Measurements from ENCODE around the gene PLAC9. TPM values are rescaled to one million over a fixed set of nuclear protein-coding genes. Genes with fewer than 3 reads are reported as not detected.

The PLAC9 gene
- total and polyA plus RNA-seq, 8 donors = 0.63 to 14.6 (median 3.0) TPM

DNA sequence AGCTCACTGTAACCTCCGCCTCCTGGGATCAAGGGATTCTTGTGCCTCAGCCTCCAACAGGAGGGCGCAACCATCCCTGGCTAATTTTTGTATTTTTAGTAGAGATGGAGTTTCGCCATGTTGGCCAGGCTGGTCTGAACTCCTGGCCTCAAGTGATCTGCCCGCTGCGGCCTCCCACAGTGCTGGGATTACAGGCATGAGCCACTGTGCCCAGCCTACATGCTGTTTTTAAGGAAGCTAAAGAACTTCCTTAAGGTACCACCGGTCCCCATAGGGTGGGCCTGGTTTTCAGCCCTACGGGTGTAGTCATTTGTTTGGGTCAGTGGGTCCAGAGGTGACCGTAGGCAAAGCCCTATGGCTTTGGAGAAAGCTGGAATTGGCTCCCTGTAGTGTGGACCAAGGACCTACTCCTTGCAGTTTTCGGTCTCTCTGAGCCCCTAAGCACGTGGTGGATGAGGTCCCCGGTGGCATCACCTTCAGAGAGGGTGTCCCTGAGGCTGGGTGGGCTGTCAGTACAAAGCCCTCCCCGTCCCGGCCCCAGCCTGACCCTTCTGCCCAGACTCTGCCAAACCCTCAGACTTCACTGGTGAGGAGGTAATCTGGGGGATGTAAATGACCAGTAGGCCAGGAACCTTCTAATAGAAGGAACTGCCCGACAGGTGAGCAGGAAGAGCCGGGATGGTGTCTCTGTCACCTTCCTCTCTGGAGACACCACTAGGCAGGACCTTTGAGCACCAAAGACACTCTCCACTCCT lies 42.3 kb downstream of the PLAC9 start:
- no peaks in the 10 kb centered on the region for H3K9me3 ChIP-seq
- DNase-seq = no peak
- peaks cover 0 to 5% (median 0%) of the 10 kb centered on the region in 3 donors for H3K36me3 ChIP-seq
- TF ChIP-seq, protein P1, sequence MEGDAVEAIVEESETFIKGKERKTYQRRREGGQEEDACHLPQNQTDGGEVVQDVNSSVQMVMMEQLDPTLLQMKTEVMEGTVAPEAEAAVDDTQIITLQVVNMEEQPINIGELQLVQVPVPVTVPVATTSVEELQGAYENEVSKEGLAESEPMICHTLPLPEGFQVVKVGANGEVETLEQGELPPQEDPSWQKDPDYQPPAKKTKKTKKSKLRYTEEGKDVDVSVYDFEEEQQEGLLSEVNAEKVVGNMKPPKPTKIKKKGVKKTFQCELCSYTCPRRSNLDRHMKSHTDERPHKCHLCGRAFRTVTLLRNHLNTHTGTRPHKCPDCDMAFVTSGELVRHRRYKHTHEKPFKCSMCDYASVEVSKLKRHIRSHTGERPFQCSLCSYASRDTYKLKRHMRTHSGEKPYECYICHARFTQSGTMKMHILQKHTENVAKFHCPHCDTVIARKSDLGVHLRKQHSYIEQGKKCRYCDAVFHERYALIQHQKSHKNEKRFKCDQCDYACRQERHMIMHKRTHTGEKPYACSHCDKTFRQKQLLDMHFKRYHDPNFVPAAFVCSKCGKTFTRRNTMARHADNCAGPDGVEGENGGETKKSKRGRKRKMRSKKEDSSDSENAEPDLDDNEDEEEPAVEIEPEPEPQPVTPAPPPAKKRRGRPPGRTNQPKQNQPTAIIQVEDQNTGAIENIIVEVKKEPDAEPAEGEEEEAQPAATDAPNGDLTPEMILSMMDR (IDR thresholded peaks at IDR 0.05) = no peak
- no peak overlapping the region for H3K27ac ChIP-seq
- H3K4me1 ChIP-seq = no peaks in the 10 kb centered on the region
- no peak for FAIRE-seq
- ATAC-seq = no peak
- intact Hi-C loops (cut with DNase I) = no loop called here
- 89 to 95% methylated on average over 15 of the region's 15 CpGs for WGBS, 2 donors
- no peak overlapping the region for H3K4me3 ChIP-seq
- H3K27me3 ChIP-seq = no peaks in the 10 kb centered on the region

DNA sequence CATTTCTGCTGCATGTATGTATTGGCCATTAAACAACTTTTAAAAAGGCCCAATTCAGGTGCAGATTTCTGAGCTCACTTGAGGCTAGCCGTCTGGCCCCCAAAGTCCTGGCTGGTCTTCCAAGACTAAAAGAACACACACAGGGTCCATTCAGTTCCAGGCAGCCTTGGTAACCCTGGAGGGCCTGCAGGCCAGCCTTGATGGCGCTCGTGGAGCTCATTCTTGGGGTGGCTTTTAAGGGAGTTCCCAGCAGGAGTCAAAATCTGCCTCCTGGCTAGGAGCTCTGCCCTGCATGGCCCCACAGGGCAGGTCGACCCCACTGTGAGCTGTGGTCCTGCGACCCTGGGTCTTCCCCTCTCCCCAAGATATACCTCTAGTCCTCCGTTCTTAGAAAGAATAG lies 44.0 kb downstream of the PLAC9 start:
- FAIRE-seq = no peak
- peaks cover 0 to 5% (median 0%) of the 10 kb centered on the region in 3 donors for H3K36me3 ChIP-seq
- H3K27ac ChIP-seq = no peak overlapping the region
- TF ChIP-seq, protein P1 (IDR thresholded peaks at IDR 0.05) = no peak
- intact Hi-C loops (cut with DNase I) = no loop called here
- no peaks in the 10 kb centered on the region for H3K4me1 ChIP-seq
- H3K4me3 ChIP-seq = no peak overlapping the region
- WGBS, 2 donors = 83 to 90% methylated on average over 6 of the region's 6 CpGs
- H3K9me3 ChIP-seq = no peaks in the 10 kb centered on the region
- no peak for DNase-seq
- H3K27me3 ChIP-seq = no peaks in the 10 kb centered on the region
- no peak for ATAC-seq

DNA sequence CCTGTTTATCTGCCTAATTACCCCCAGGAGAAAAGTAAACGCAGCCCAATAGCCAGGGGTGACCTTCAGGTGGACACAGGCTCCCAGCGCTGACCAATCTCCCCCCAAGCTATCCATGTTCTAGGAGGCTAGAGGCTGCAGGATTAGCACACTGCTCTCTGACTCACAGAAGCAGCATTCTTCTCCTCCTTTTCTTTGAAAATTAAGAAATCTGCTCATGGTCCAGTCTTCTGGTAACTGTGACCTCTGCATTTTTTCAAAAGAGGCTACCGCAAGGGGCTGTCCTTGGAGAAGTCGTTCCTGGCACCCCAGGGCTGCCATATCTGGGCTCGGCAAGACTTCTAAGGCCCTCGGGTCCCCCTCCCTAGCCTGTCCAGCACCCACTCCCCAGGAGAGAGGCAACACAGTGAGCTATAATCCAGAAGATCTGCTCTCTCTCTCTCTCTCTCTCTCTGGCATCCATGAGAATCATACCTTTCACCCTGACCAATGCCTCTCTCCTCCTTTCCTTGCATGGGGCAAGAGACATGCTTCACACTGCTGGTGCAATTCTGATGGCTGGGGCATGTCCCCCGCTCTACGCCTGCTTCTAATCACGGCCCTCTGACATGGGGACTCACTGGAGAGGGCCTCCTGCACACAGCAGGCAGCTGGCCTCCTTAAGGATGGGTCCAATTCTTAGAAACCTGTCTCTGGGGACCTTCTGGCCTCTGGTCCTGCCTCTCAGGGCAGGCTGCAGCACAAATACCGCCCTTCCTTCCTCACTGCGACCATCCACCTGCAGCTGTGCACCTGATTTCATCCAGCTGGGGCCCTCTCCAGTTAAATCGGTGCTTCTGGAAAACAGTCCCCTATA lies 45.5 kb downstream of the PLAC9 start:
- Histone ChIP-seq H3K4me1 (no peaks in the 10 kb centered on the region), H3K27ac (no peak overlapping the region), H3K4me3 (no peak overlapping the region), H3K36me3 (peaks cover 0 to under 1% (median 0%) of the 10 kb centered on the region in 3 donors), H3K9me3 (no peaks in the 10 kb centered on the region), H3K27me3 (no peaks in the 10 kb centered on the region)
- FAIRE-seq (no peak), DNase-seq (no peak), ATAC-seq (peak in 3 of 4 donors; percentile 20 to 59 (median 42))
- intact Hi-C loops (cut with DNase I) = no loop called here
- WGBS, 2 donors = 63 to 71% methylated on average over 12 of the region's 12 CpGs
- TF ChIP-seq, protein P1 (IDR thresholded peaks at IDR 0.05) = no peak

DNA sequence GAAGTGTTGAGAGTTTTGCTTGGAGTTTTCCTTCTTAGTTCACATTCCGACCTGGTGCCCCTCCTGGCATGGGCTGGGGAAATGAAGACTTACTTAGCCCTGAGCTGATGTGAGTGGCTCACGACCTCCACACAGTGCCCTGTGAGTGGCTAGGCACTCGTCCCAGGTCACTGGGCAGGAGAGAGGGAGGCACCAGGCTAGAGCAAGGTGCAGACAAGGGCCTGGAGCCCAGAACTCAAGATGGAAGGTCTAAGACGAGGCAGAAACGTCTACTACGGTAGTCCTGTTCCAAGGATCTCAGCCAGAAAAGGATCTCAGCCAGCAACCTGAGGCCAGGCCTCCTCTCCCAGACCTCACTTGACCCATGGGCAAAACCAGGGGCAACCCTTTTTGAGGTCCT lies 50.5 kb downstream of the PLAC9 start:
- no peak for ATAC-seq

More for the DNA sequence above, 50.5 kb downstream of the PLAC9 start:
- H3K27ac ChIP-seq = no peak overlapping the region
- no peaks in the 10 kb centered on the region for H3K27me3 ChIP-seq
- WGBS, 2 donors = 73 to 80% methylated on average over 6 of the region's 6 CpGs
- DNase-seq (no peak), FAIRE-seq (no peak)
- TF ChIP-seq, protein P1 (IDR thresholded peaks at IDR 0.05) = no peak
- H3K36me3 ChIP-seq = no peaks in the 10 kb centered on the region
- H3K4me1 ChIP-seq = peaks cover 0 to 23% (median 11%) of the 10 kb centered on the region in 3 donors
- intact Hi-C loops (cut with DNase I) = no loop called here
- no peaks in the 10 kb centered on the region for H3K9me3 ChIP-seq
- H3K4me3 ChIP-seq = no peak overlapping the region
